K562 (cell line): ENCODE results near the gene POR. TPM values are rescaled to one million over a fixed set of nuclear protein-coding genes. Genes with fewer than 3 reads are reported as not detected.

Experiments used
- ARHGAP35 ChIP-seq: fragments of 450-650 bp; IDR thresholded peaks from 2 replicates; pipeline ENCODE4 v1.6.1; 2018; ENCODE audit not compliant: partially characterized antibody
- CBX5 ChIP-seq: IDR thresholded peaks from 2 replicates; pipeline ENCODE4 v1.6.1; 2014; ENCODE audit warnings: low read depth, borderline replicate concordance
- CEBPG ChIP-seq, 3 experiments: fragments of 200-800 bp in 1 of 3; sonication (Bioruptor generic) in 1 of 3; sonication (generic) in 1 of 3; formaldehyde crosslinking in 1 of 3; IDR thresholded peaks in 2 of 3; conservative IDR thresholded peaks in 1 of 3; 2 replicates each; pipeline versions ENCODE4 v1.6.1 to v1.8.0; 2016 to 2022; ENCODE audit warnings: missing compliant biosample characterization in 2 of 3, missing genetic modification characterization in 2 of 3, mild to moderate bottlenecking in 1 of 3, missing genetic modification reagents in 1 of 3
- CHCHD3 ChIP-seq: fragments of 250-450 bp; sonication (Bioruptor Pico); IDR thresholded peaks from 2 replicates; pipeline ENCODE4 v2.1.2; 2022; ENCODE audit warnings: mild to moderate bottlenecking
- COPS2 ChIP-seq: fragments of 450-650 bp; conservative IDR thresholded peaks from 2 replicates; pipeline ENCODE4 v1.6.1; 2016; ENCODE audit warnings: mild to moderate bottlenecking, moderate library complexity
- ERF ChIP-seq: fragments of 450-650 bp; formaldehyde crosslinking; IDR thresholded peaks from 2 replicates; pipeline ENCODE4 v1.4.0; 2020; ENCODE audit warnings: mild to moderate bottlenecking, mixed read lengths
- FOXP1 ChIP-seq: sonication (generic); formaldehyde crosslinking; IDR thresholded peaks from 2 replicates; pipeline ENCODE4 v1.8.0; 2022; ENCODE audit warnings: mild to moderate bottlenecking, missing genetic modification reagents
- HLTF ChIP-seq: fragments of 450-650 bp; IDR thresholded peaks from 2 replicates; pipeline ENCODE4 v1.6.1; 2016
- HMG20A ChIP-seq: fragments of 450-650 bp; formaldehyde crosslinking; conservative IDR thresholded peaks from 2 replicates; pipeline ENCODE4 v1.4.0; 2020; ENCODE audit warnings: mild to moderate bottlenecking, mixed read lengths
- HNRNPL ChIP-seq: fragments of 200-400 bp; formaldehyde crosslinking; IDR thresholded peaks from 2 replicates; pipeline ENCODE4 v1.6.1; 2017; ENCODE audit warnings: low read depth, mild to moderate bottlenecking, low read length
- ILK ChIP-seq: fragments of 450-650 bp; IDR thresholded peaks from 2 replicates; pipeline ENCODE4 v1.6.1; 2016; ENCODE audit warnings: missing genetic modification characterization, low read depth, mild to moderate bottlenecking, missing compliant biosample characterization, moderate library complexity, borderline replicate concordance
- KAT7 ChIP-seq: sonication (generic); formaldehyde crosslinking; IDR thresholded peaks from 2 replicates; pipeline ENCODE4 v1.8.0; 2022; ENCODE audit warnings: missing genetic modification reagents, mild to moderate bottlenecking, borderline replicate concordance
- LARP7 ChIP-seq: fragments of 450-650 bp; IDR thresholded peaks from 2 replicates; pipeline ENCODE4 v1.6.1; 2016
- MAZ ChIP-seq, 2 experiments: fragments of 450-650 bp in 1 of 2; sonication (generic) in 1 of 2; formaldehyde crosslinking; IDR thresholded peaks in 1 of 2; conservative IDR thresholded peaks in 1 of 2; 2 replicates each; pipeline versions ENCODE4 v1.4.0 to v1.5.0; 2020; ENCODE audit warnings: mild to moderate bottlenecking in 1 of 2, missing genetic modification reagents in 1 of 2
- MEF2D ChIP-seq: conservative IDR thresholded peaks from 2 replicates; pipeline ENCODE4 v1.6.1; 2016; ENCODE audit warnings: low read depth, missing genetic modification characterization, missing compliant biosample characterization
- NBN ChIP-seq: fragments of 450-650 bp; IDR thresholded peaks from 2 replicates; pipeline ENCODE4 v1.6.1; 2016; ENCODE audit warnings: low read depth, mild to moderate bottlenecking
- NR2C2 ChIP-seq, 2 experiments: fragments of 200-800 bp in 1 of 2; sonication (Bioruptor generic) in 1 of 2; sonication (generic) in 1 of 2; formaldehyde crosslinking in 1 of 2; IDR thresholded peaks; 2 replicates each; pipeline versions ENCODE4 v1.6.1 to v1.8.0; 2016 to 2022; ENCODE audit warnings: mild to moderate bottlenecking in 1 of 2, missing compliant biosample characterization in 1 of 2, missing genetic modification characterization in 1 of 2, missing genetic modification reagents in 1 of 2
- PURB ChIP-seq: sonication (generic); formaldehyde crosslinking; IDR thresholded peaks from 2 replicates; pipeline ENCODE4 v1.9.0; 2021; ENCODE audit warnings: low read depth, mild to moderate bottlenecking, missing genetic modification reagents
- SREBF2 ChIP-seq: sonication (generic); formaldehyde crosslinking; IDR thresholded peaks from 2 replicates; pipeline ENCODE4 v1.4.0; 2020; ENCODE audit warnings: mild to moderate bottlenecking, missing genetic modification reagents
- TAF9B ChIP-seq: fragments of 450-650 bp; IDR thresholded peaks from 2 replicates; pipeline ENCODE4 v1.6.1; 2018; ENCODE audit warnings: mild to moderate bottlenecking; ENCODE audit not compliant: partially characterized antibody
- THRAP3 ChIP-seq: fragments of 450-650 bp; IDR thresholded peaks from 2 replicates; pipeline ENCODE4 v1.6.1; 2016; ENCODE audit warnings: mild to moderate bottlenecking, inconsistent platforms, borderline replicate concordance
- ZNF347 ChIP-seq: fragments of 450-650 bp; formaldehyde crosslinking; IDR thresholded peaks from 2 replicates; pipeline ENCODE4 v1.4.0; 2020; ENCODE audit warnings: low read depth, mild to moderate bottlenecking, moderate library complexity
- ZNF780A ChIP-seq: fragments of 250-450 bp; sonication (Bioruptor Pico); IDR thresholded peaks from 2 replicates; pipeline ENCODE4 v1.5.0; 2021; ENCODE audit warnings: mild to moderate bottlenecking
- ZNF830 ChIP-seq: fragments of 250-450 bp; sonication (Bioruptor Pico); IDR thresholded peaks from 2 replicates; pipeline ENCODE4 v1.5.0; 2021; ENCODE audit warnings: mild to moderate bottlenecking
- polyA plus RNA-seq, 8 experiments: library from polyadenylated mRNA; depleted of rRNA in 4 of 8; stranded (reverse) in 5 of 8; unstranded in 3 of 8; fragments of >200 nt; fragmentation: Nextera tagmentation in 2 of 8; fragmentation: Illumina TruSeq in 1 of 8; extraction: Ambion mirVana in 2 of 8; extraction: Trizol in 1 of 8; gene quantifications; 2 replicates each; pipeline versions ENCODE4 v1.2.1 to v1.2.3, GENCODE V29; 2011 to 2014; ENCODE audit warnings: inconsistent platforms in 1 of 8, missing spikeins in 1 of 8
- total RNA-seq, 7 experiments: library from RNA; depleted of rRNA in 6 of 7; stranded (reverse); fragments of >200 nt in 6 of 7; fragmentation: Illumina TruSeq in 2 of 7; extraction: Trizol in 2 of 7; gene quantifications; 2 replicates each; pipeline versions ENCODE4 v1.2.1 to v1.2.3, GENCODE V29; 2011 to 2021; ENCODE audit warnings: low replicate concordance in 1 of 7
- TF ChIP-seq, protein P1 (sequence below): fragments of 250-450 bp; sonication (Bioruptor Pico); IDR thresholded peaks from 2 replicates; pipeline ENCODE4 v1.8.0; 2022; ENCODE audit warnings: inconsistent platforms, mild to moderate bottlenecking, moderate library complexity, borderline replicate concordance
- TF ChIP-seq, protein P2 (sequence below): fragments of 250-450 bp; sonication (Bioruptor Pico); IDR thresholded peaks from 2 replicates; pipeline ENCODE4 v1.8.0; 2022; ENCODE audit warnings: moderate library complexity, mild to moderate bottlenecking, inconsistent platforms
- TF ChIP-seq, protein P3 (sequence below): IDR thresholded peaks from 2 replicates; pipeline ENCODE4 v1.6.1; 2016; ENCODE audit warnings: missing genetic modification characterization, missing compliant biosample characterization

The POR gene
- total and polyA plus RNA-seq, 9 of the 15 experiments (the other 6 are each of a cell fraction or from before 2014, with no cell fraction given) = 4.7 to 142 (median 40.8) TPM

DNA sequence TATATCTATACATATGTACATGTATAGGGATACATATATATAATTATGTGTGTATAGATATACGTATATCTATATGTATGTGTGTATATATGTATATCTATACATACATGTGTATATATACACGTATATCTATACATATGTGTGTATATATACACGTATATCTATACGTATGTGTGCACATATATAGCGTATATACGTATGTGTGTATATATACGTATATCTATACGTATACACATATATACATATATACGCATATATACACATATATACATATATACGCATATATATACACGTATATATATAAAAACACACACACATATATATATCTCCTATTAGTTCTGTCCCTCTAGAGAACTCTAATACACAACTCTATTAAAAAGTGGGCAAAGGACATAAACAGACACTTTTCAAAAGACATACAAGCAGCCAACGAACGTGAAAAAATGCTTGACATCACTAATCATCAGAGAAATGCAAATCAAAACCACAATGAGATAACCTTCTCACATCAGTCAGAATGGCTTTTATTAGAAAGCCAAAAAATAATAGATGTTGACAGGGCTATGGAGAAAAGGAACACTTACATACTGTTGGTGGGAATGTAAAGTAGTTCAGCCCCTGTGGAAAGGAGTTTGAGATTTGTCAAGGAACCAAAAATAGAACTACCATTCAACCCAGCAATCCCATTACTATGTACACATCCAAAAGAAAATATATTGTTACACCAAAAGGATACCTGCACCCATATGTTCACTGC is 101.4 kb downstream of the POR start (continued):
- TF ChIP-seq CHCHD3 (CRISPR knock-in tag) = peak; percentile 67; the same call in 1 of the 2 replicates
- TF ChIP-seq MEF2D (tag) = no peak
- TF ChIP-seq HLTF = no peak
- TF ChIP-seq, protein P1, sequence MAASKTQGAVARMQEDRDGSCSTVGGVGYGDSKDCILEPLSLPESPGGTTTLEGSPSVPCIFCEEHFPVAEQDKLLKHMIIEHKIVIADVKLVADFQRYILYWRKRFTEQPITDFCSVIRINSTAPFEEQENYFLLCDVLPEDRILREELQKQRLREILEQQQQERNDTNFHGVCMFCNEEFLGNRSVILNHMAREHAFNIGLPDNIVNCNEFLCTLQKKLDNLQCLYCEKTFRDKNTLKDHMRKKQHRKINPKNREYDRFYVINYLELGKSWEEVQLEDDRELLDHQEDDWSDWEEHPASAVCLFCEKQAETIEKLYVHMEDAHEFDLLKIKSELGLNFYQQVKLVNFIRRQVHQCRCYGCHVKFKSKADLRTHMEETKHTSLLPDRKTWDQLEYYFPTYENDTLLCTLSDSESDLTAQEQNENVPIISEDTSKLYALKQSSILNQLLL (CRISPR knock-in tag) = peak; percentile 100
- no peak for TF ChIP-seq ERF (CRISPR knock-in tag)
- TF ChIP-seq PURB (CRISPR knock-in tag) = no peak
- TF ChIP-seq TAF9B = no peak
- no peak for TF ChIP-seq ZNF347 (CRISPR knock-in tag)
- TF ChIP-seq THRAP3 = no peak
- TF ChIP-seq CBX5 = no peak
- TF ChIP-seq, protein P2, sequence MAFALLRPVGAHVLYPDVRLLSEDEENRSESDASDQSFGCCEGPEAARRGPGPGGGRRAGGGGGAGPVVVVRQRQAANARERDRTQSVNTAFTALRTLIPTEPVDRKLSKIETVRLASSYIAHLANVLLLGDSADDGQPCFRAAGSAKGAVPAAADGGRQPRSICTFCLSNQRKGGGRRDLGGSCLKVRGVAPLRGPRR (CRISPR knock-in tag) = peak; percentile 96
- TF ChIP-seq COPS2 = no peak
- no peak for TF ChIP-seq NR2C2 (CRISPR knock-in tag; IDR thresholded peaks at IDR 0.05)
- TF ChIP-seq NR2C2 (tag; IDR thresholded peaks at IDR 0.05) = no peak
- no peak for TF ChIP-seq LARP7
- TF ChIP-seq NBN = no peak
- TF ChIP-seq HNRNPL = no peak
- TF ChIP-seq, protein P3, sequence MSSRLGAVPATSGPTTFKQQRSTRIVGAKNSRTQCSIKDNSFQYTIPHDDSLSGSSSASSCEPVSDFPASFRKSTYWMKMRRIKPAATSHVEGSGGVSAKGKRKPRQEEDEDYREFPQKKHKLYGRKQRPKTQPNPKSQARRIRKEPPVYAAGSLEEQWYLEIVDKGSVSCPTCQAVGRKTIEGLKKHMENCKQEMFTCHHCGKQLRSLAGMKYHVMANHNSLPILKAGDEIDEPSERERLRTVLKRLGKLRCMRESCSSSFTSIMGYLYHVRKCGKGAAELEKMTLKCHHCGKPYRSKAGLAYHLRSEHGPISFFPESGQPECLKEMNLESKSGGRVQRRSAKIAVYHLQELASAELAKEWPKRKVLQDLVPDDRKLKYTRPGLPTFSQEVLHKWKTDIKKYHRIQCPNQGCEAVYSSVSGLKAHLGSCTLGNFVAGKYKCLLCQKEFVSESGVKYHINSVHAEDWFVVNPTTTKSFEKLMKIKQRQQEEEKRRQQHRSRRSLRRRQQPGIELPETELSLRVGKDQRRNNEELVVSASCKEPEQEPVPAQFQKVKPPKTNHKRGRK (tag) = no peak
- TF ChIP-seq HMG20A (CRISPR knock-in tag) = 0 out of 2 replicates have a peak, but pooled peaks have one; percentile 38
- TF ChIP-seq ZNF780A (CRISPR knock-in tag) = peak; percentile 77; the same call in 1 of the 2 replicates
- no peak for TF ChIP-seq ILK (tag)
- no peak for TF ChIP-seq KAT7
- TF ChIP-seq CEBPG (CRISPR knock-in tag; IDR thresholded peaks at IDR 0.05) = no peak
- peak in 1 of 2 experiments; percentile 69; a peak in 2 of 4 replicates for TF ChIP-seq CEBPG (tag; conservative IDR thresholded peaks at IDR 0.05 in 1 of 2, IDR thresholded peaks at IDR 0.05 in 1 of 2)
- TF ChIP-seq ARHGAP35 = no peak
- no peak for TF ChIP-seq FOXP1 (CRISPR knock-in tag)
- TF ChIP-seq MAZ (CRISPR knock-in tag; conservative IDR thresholded peaks at IDR 0.05 in 1 of 2, IDR thresholded peaks at IDR 0.05 in 1 of 2) = no peak
- TF ChIP-seq SREBF2 (CRISPR knock-in tag) = no peak
- TF ChIP-seq ZNF830 = no peak
